Neural cell (in vitro differentiated cells): Measurements from ENCODE around the gene DNAJB12.

Experiments
- CTCF ChIP-seq: fragments of 450-650 bp; IDR thresholded peaks from 2 replicates; pipeline ENCODE4 v1.5.1; 2014; ENCODE audit warnings: antibody characterized with exemption, mild to moderate bottlenecking, moderate library complexity; ENCODE audit not compliant: poor library complexity, severe bottlenecking
- POLR2AphosphoS5 ChIP-seq: IDR thresholded peaks from 2 replicates; pipeline ENCODE4 v1.6.1; 2012
- SMC3 ChIP-seq: fragments of 450-650 bp; conservative IDR thresholded peaks from 2 replicates; pipeline ENCODE4 v1.6.1; 2014; ENCODE audit warnings: antibody characterized with exemption, mild to moderate bottlenecking, moderate library complexity; ENCODE audit not compliant: poor library complexity
- TAF1 ChIP-seq: IDR thresholded peaks from 2 replicates; pipeline ENCODE4 v1.6.1; 2012; ENCODE audit warnings: low read depth
- TF ChIP-seq, protein P1 (sequence below): IDR thresholded peaks from 2 replicates; pipeline ENCODE4 v1.6.1; 2012; ENCODE audit warnings: borderline replicate concordance

- no peak for TF ChIP-seq POLR2AphosphoS5
- no peak for TF ChIP-seq CTCF
- TF ChIP-seq TAF1: no peak
- TF ChIP-seq SMC3: no peak
- TF ChIP-seq, protein P1, sequence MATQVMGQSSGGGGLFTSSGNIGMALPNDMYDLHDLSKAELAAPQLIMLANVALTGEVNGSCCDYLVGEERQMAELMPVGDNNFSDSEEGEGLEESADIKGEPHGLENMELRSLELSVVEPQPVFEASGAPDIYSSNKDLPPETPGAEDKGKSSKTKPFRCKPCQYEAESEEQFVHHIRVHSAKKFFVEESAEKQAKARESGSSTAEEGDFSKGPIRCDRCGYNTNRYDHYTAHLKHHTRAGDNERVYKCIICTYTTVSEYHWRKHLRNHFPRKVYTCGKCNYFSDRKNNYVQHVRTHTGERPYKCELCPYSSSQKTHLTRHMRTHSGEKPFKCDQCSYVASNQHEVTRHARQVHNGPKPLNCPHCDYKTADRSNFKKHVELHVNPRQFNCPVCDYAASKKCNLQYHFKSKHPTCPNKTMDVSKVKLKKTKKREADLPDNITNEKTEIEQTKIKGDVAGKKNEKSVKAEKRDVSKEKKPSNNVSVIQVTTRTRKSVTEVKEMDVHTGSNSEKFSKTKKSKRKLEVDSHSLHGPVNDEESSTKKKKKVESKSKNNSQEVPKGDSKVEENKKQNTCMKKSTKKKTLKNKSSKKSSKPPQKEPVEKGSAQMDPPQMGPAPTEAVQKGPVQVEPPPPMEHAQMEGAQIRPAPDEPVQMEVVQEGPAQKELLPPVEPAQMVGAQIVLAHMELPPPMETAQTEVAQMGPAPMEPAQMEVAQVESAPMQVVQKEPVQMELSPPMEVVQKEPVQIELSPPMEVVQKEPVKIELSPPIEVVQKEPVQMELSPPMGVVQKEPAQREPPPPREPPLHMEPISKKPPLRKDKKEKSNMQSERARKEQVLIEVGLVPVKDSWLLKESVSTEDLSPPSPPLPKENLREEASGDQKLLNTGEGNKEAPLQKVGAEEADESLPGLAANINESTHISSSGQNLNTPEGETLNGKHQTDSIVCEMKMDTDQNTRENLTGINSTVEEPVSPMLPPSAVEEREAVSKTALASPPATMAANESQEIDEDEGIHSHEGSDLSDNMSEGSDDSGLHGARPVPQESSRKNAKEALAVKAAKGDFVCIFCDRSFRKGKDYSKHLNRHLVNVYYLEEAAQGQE: no peak
These were observed 59.3 kb downstream of the DNAJB12 start for GRCh38 chr10:72295330-72295910.
